ENCODE data around the gene IL13RA2.

IL13RA2 gene

DNA sequence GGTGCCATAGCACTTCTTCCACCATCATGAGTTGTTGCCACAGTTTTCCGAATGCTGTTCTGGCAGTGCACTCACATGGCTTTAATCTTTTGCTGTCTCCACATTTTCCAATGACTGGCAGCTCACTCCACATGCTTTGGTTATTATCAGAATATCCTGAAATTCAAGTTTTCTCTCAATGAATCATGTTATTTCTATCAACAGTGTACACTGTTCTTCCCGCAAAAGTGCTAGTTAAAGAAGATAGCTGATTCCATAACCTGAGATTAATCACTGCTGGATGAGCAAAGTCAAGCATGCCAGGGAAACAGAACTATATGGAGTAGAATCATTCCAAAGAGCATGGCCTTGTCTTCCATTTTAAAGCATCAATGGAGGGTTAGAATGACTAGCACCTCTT is 14.6 kb upstream of the IL13RA2 start:
- Histone ChIP-seq H3K27me3 (replicated peaks; ENCODE audit: control insufficient read depth, insufficient read depth, low read length) (no peaks in the 10 kb centered on the region), H3K4me3 (replicated peaks; ENCODE audit: low read depth, low read length) (no peak overlapping the region), H3K36me3 (ENCODE audit: control insufficient read depth, insufficient read depth, low read length) (no peaks in the 10 kb centered on the region)
- DNase-seq (ENCODE audit: extremely low read depth, insufficient read length), result no peak
- TF ChIP-seq, protein P1, sequence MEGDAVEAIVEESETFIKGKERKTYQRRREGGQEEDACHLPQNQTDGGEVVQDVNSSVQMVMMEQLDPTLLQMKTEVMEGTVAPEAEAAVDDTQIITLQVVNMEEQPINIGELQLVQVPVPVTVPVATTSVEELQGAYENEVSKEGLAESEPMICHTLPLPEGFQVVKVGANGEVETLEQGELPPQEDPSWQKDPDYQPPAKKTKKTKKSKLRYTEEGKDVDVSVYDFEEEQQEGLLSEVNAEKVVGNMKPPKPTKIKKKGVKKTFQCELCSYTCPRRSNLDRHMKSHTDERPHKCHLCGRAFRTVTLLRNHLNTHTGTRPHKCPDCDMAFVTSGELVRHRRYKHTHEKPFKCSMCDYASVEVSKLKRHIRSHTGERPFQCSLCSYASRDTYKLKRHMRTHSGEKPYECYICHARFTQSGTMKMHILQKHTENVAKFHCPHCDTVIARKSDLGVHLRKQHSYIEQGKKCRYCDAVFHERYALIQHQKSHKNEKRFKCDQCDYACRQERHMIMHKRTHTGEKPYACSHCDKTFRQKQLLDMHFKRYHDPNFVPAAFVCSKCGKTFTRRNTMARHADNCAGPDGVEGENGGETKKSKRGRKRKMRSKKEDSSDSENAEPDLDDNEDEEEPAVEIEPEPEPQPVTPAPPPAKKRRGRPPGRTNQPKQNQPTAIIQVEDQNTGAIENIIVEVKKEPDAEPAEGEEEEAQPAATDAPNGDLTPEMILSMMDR (IDR thresholded peaks at IDR 0.05; ENCODE audit: insufficient read depth, low read length, poor library complexity, severe bottlenecking), result no peak

DNA sequence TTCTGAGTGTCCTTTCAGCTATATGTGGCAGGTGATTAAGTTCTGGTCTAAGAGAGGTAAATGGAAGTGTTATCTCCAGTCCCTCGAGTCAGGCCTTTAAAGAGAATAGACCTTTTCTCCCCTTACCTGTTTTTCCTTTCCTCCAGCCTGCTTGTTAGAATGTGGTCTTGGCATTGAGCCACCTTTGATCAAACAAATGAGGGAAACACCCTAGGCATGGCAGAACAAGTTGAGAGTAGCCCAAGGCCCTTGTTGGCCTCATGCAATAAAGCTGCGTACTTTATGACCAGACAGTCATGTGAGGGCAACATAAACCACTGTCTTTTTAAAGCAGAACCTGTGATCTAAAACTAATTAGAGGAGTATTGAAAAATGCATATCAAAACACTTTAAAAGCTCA is 13.2 kb upstream of the IL13RA2 start:
- TF ChIP-seq, protein P1 (IDR thresholded peaks at IDR 0.05; ENCODE audit: insufficient read depth, low read length, poor library complexity, severe bottlenecking), result no peak
- H3K36me3 ChIP-seq (ENCODE audit: control insufficient read depth, insufficient read depth, low read length), result no peaks in the 10 kb centered on the region
- DNase-seq (ENCODE audit: extremely low read depth, insufficient read length), result no peak
- no peaks in the 10 kb centered on the region for H3K27me3 ChIP-seq (replicated peaks; ENCODE audit: control insufficient read depth, insufficient read depth, low read length)
- no peak overlapping the region for H3K4me3 ChIP-seq (replicated peaks; ENCODE audit: low read depth, low read length)

GRCh38 chrX:115029869-115030570 is 12.6 kb upstream of the IL13RA2 start:
- no peak overlapping the region for H3K4me3 ChIP-seq (replicated peaks; ENCODE audit: low read depth, low read length)
- TF ChIP-seq, protein P1 (IDR thresholded peaks at IDR 0.05; ENCODE audit: insufficient read depth, low read length, poor library complexity, severe bottlenecking), result no peak
- H3K36me3 ChIP-seq (ENCODE audit: control insufficient read depth, insufficient read depth, low read length), result no peaks in the 10 kb centered on the region
- no peak for DNase-seq (ENCODE audit: extremely low read depth, insufficient read length)
- H3K27me3 ChIP-seq (replicated peaks; ENCODE audit: control insufficient read depth, insufficient read depth, low read length), result no peaks in the 10 kb centered on the region

DNA sequence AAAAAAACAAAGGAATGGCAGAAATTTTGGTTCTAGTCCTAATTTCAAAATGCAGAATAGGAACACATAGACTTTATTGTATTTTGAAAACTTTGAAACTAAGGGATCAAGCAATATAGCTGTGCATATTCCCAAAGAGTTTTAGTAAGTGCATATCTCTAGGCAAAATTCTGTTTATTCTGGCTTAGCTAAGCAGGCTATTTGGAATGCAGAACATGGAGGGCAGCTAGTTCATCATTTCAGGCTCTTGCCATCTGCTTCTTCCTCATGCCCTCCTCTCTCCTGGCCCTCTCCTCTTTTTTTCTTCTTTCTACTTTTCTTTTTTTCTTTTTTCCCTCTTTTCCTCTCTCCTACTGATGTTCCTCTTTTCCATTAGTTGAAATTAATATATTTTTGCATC is 12.0 kb upstream of the IL13RA2 start:
- TF ChIP-seq, protein P1 (IDR thresholded peaks at IDR 0.05; ENCODE audit: insufficient read depth, low read length, poor library complexity, severe bottlenecking), result no peak
- no peak overlapping the region for H3K4me3 ChIP-seq (replicated peaks; ENCODE audit: low read depth, low read length)
- no peaks in the 10 kb centered on the region for H3K36me3 ChIP-seq (ENCODE audit: control insufficient read depth, insufficient read depth, low read length)
- H3K27me3 ChIP-seq (replicated peaks; ENCODE audit: control insufficient read depth, insufficient read depth, low read length), result no peaks in the 10 kb centered on the region
- no peak for DNase-seq (ENCODE audit: extremely low read depth, insufficient read length)

DNA sequence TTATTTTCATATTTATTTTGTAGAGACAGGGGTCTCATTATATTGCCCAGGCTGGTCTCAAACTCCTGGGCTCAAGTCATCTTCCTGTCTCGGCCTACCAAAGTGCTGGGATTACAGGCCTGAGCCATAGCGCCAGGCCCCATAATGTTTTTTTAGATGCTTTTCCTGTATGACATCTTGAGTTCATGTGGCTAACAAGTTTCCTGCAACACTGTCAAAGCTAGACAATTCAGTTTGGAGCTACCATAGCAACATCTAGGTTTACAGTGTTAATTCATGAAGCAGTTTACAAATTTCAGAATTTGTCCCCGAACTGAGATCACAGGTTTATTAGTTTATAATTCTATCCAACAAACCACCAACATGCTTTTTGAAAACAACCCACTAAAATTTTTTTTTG is 6.4 kb upstream of the IL13RA2 start:
- no peaks in the 10 kb centered on the region for H3K36me3 ChIP-seq (ENCODE audit: control insufficient read depth, insufficient read depth, low read length)
- no peak for DNase-seq (ENCODE audit: extremely low read depth, insufficient read length)
- no peak overlapping the region for H3K4me3 ChIP-seq (replicated peaks; ENCODE audit: low read depth, low read length)
- TF ChIP-seq, protein P1 (IDR thresholded peaks at IDR 0.05; ENCODE audit: insufficient read depth, low read length, poor library complexity, severe bottlenecking), result no peak
- H3K27me3 ChIP-seq (replicated peaks; ENCODE audit: control insufficient read depth, insufficient read depth, low read length), result no peaks in the 10 kb centered on the region

GRCh38 chrX:115023139-115023538 is 5.7 kb upstream of the IL13RA2 start:
- no peak for DNase-seq (ENCODE audit: extremely low read depth, insufficient read length)
- Histone ChIP-seq H3K27me3 (replicated peaks; ENCODE audit: control insufficient read depth, insufficient read depth, low read length) (no peaks in the 10 kb centered on the region), H3K36me3 (ENCODE audit: control insufficient read depth, insufficient read depth, low read length) (no peaks in the 10 kb centered on the region), H3K4me3 (replicated peaks; ENCODE audit: low read depth, low read length) (no peak overlapping the region)
- TF ChIP-seq, protein P1 (IDR thresholded peaks at IDR 0.05; ENCODE audit: insufficient read depth, low read length, poor library complexity, severe bottlenecking), result no peak

Measured in GM06990 (cell line).